BLaER1 treated with 17β-estradiol and CSF1 and Interleukin-3, amounts not matched to agents 10 nM and 100 nM (cell line): ENCODE data around the gene WNT2.

Experiments used
- H3K27ac ChIP-seq, 11 experiments: shearing (Covaris generic); formaldehyde crosslinking; 2 replicates each; pipeline ENCODE4 v1.8.1; 2022
- H3K27me3 ChIP-seq, 11 experiments: shearing (Covaris generic); formaldehyde crosslinking; 2 replicates each; pipeline ENCODE4 v1.8.1; 2022
- H3K36me3 ChIP-seq, 11 experiments: shearing (Covaris generic); formaldehyde crosslinking; 2 replicates each; pipeline ENCODE4 v1.8.1; 2022
- H3K4me1 ChIP-seq, 10 experiments: shearing (Covaris generic); formaldehyde crosslinking; 2 replicates each; pipeline ENCODE4 v1.8.1; 2022
- H3K4me2 ChIP-seq, 11 experiments: shearing (Covaris generic); formaldehyde crosslinking; 2 replicates each; pipeline ENCODE4 v1.8.1; 2022
- H3K4me3 ChIP-seq, 10 experiments: shearing (Covaris generic); formaldehyde crosslinking; 2 replicates each; pipeline ENCODE4 v1.8.1; 2022
- H3K9ac ChIP-seq, 11 experiments: shearing (Covaris generic); formaldehyde crosslinking; 2 replicates each; pipeline ENCODE4 v1.8.1; 2022
- H3K9me3 ChIP-seq, 11 experiments: shearing (Covaris generic); formaldehyde crosslinking; replicated peaks in 1 of 11; 2 replicates each; pipeline ENCODE4 v1.8.1; 2022
- H4K20me1 ChIP-seq, 11 experiments: shearing (Covaris generic); formaldehyde crosslinking; 2 replicates each; pipeline ENCODE4 v1.8.1; 2022
- Cebpa-rat ChIP-seq, 11 experiments: shearing (Covaris generic); IDR thresholded peaks; 2 replicates each; pipeline ENCODE4 v1.8.1; 2022

Gene WNT2

DNA sequence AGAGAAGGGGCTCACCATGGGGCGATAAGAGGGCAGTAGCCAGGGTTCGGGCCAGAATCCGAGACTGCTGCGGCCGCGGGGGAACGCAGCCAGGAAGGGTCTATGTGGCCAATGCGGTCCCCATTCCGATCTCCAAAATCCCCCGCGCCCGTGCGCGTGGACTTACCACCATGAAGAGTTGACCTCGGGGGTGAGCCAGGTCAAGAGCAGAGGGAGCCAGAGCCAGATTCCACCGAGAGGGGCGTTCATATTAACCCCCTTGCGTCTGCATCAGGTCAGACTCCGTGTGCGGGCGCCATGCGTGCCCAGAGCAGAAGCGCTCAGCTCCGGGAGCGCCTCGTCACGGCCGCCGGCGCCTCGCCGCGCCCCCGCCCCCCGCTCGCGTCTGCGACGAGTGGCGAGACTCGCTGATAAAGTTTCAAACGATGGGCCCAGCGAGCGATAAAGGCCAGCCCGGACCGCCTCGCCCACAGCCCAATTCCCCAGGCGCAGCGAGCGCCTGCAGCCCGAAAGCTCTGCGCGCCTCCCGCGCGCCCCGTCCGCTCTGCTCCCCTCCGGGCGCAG, at the start of gene WNT2:
Gene WNT2 (minus strand): TSS at position 318 of the 564 bp plus-strand sequence. CDS start 69 bp downstream, at position 249.
- H3K4me3 ChIP-seq: no peak within 1 kb of the TSS
- no peak within 1 kb of the TSS for H3K27ac ChIP-seq
- H3K4me1 ChIP-seq: no peaks in the 10 kb centered on the region
- peaks cover 22 to 35% (median 27%) of the 10 kb centered on the region in 11 experiments for H3K9me3 ChIP-seq
- H3K9ac ChIP-seq: no peak within 1 kb of the TSS
- H3K27me3 ChIP-seq: no peaks in the 10 kb centered on the region; a peak in 1 of 22 replicates
- H3K36me3 ChIP-seq: no peaks in the 10 kb centered on the region
- no peaks in the 10 kb centered on the region for H4K20me1 ChIP-seq
- no peak for TF ChIP-seq Cebpa-rat (IDR thresholded peaks at IDR 0.05)
- no peak within 1 kb of the TSS for H3K4me2 ChIP-seq

DNA sequence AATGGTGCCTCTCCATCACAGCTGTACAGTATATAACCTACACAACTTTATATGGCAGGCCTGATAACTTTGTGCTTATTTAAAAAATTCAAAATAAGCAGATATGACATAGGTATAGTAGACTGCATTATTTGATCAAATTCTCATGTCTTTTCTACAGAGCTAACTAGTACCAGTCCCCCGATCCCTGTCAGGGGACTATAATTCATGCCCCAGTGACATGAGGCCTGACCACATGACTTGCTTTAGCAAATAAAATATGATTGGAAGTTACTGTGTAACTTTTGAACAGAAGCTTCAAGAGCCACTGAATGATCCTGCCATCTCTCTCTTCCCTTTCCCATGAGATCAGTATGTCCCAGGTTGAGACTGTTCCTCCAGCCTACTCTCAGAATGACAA, 49.2 kb upstream of the WNT2 start:
- Histone ChIP-seq H3K4me3 (no peak overlapping the region), H3K9me3 (no peaks in the 10 kb centered on the region), H3K27ac (no peak overlapping the region), H3K4me2 (no peak overlapping the region), H4K20me1 (no peaks in the 10 kb centered on the region), H3K27me3 (no peaks in the 10 kb centered on the region), H3K9ac (no peak overlapping the region), H3K36me3 (no peaks in the 10 kb centered on the region), H3K4me1 (no peaks in the 10 kb centered on the region)
- no peak for TF ChIP-seq Cebpa-rat (IDR thresholded peaks at IDR 0.05)

DNA sequence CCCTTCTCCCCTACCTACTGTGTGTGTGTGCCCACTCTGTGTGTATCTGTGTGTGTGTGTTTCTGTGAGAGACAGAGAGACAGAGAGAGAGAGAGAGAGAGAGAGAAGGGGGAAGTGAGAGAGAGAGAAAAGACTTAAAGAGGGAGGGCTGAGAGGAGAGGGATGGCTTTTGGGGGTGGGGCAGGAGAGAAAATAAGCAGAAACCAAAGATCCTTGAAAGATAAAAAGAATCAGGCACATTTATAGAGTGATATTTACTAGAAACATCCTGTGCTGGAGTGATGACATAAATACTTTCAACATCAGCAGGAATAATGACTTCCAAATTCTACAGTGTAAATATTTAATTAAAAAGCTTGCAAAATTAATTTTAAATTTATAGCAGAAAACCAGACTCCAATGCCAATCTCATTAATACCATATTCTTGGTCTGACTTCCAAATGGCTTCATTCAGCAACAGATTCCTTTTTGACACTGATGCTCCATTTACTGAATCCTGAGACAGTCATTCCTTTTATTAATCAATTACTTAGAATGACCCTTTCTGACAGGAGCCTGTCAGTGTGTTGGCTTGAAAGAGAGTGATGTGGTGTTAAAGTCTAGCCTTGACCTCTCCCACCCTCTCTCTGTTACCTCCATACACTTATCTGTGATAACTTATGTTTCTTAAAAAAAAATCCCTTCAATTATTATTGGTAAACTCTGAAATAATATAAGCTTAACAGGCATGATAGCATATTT, 41.7 kb upstream of the WNT2 start:
- no peaks in the 10 kb centered on the region for H4K20me1 ChIP-seq
- no peak overlapping the region for H3K4me2 ChIP-seq
- no peak overlapping the region for H3K9ac ChIP-seq
- H3K27me3 ChIP-seq: no peaks in the 10 kb centered on the region
- H3K4me3 ChIP-seq: no peak overlapping the region
- no peaks in the 10 kb centered on the region for H3K9me3 ChIP-seq
- TF ChIP-seq Cebpa-rat (IDR thresholded peaks at IDR 0.05): no peak
- H3K4me1 ChIP-seq: no peaks in the 10 kb centered on the region
- H3K27ac ChIP-seq: no peak overlapping the region
- H3K36me3 ChIP-seq: no peaks in the 10 kb centered on the region

- Histone ChIP-seq H3K4me2 (no peak overlapping the region), H3K4me1 (no peaks in the 10 kb centered on the region), H4K20me1 (no peaks in the 10 kb centered on the region), H3K9me3 (no peaks in the 10 kb centered on the region), H3K9ac (no peak overlapping the region), H3K27me3 (no peaks in the 10 kb centered on the region), H3K36me3 (no peaks in the 10 kb centered on the region), H3K4me3 (no peak overlapping the region), H3K27ac (no peak overlapping the region)
- no peak for TF ChIP-seq Cebpa-rat (IDR thresholded peaks at IDR 0.05)
These were observed 39.5 kb upstream of the WNT2 start for GRCh38 chr7:117362294-117362888.

GRCh38 chr7:117350027-117350426, 27.2 kb upstream of the WNT2 start:
- no peak for TF ChIP-seq Cebpa-rat (IDR thresholded peaks at IDR 0.05)
- Histone ChIP-seq H3K9me3 (no peaks in the 10 kb centered on the region), H3K27ac (no peak overlapping the region), H3K4me1 (no peaks in the 10 kb centered on the region), H3K9ac (no peak overlapping the region), H3K4me2 (no peak overlapping the region), H3K36me3 (no peaks in the 10 kb centered on the region), H3K27me3 (no peaks in the 10 kb centered on the region), H4K20me1 (no peaks in the 10 kb centered on the region), H3K4me3 (no peak overlapping the region)

DNA sequence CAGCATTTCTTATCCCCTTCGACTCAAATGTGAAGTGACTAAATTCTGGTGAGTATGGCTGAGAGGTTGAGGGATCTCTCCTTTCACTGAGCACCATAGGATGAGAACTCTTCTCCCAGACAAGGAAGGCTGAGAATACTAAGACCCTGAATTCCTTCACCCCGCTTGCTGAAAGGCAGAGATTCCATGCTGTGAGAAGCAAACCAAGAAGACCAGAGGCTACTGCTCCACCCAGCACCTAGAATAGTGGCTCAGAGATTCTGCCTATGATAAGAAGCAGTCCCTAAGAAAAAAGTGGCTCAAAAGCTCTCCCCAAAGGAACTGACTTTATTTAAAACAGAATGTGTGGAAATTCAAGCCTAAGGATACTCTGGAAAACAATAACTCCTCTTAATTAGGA, 26.7 kb upstream of the WNT2 start:
- no peaks in the 10 kb centered on the region for H3K27me3 ChIP-seq
- no peaks in the 10 kb centered on the region for H3K36me3 ChIP-seq
- no peaks in the 10 kb centered on the region for H4K20me1 ChIP-seq
- H3K4me3 ChIP-seq: no peak overlapping the region
- H3K9me3 ChIP-seq: no peaks in the 10 kb centered on the region
- H3K9ac ChIP-seq: no peak overlapping the region
- H3K4me2 ChIP-seq: no peak overlapping the region
- TF ChIP-seq Cebpa-rat (IDR thresholded peaks at IDR 0.05): no peak
- H3K4me1 ChIP-seq: no peaks in the 10 kb centered on the region
- no peak overlapping the region for H3K27ac ChIP-seq

- Histone ChIP-seq H3K27ac (no peak overlapping the region), H3K4me3 (no peak overlapping the region), H3K9ac (no peak overlapping the region), H3K4me2 (no peak overlapping the region), H3K27me3 (no peaks in the 10 kb centered on the region), H4K20me1 (no peaks in the 10 kb centered on the region), H3K36me3 (no peaks in the 10 kb centered on the region), H3K4me1 (no peaks in the 10 kb centered on the region), H3K9me3 (no peaks in the 10 kb centered on the region)
- TF ChIP-seq Cebpa-rat (IDR thresholded peaks at IDR 0.05): no peak
These were observed 25.3 kb upstream of the WNT2 start for GRCh38 chr7:117347962-117348672.

DNA sequence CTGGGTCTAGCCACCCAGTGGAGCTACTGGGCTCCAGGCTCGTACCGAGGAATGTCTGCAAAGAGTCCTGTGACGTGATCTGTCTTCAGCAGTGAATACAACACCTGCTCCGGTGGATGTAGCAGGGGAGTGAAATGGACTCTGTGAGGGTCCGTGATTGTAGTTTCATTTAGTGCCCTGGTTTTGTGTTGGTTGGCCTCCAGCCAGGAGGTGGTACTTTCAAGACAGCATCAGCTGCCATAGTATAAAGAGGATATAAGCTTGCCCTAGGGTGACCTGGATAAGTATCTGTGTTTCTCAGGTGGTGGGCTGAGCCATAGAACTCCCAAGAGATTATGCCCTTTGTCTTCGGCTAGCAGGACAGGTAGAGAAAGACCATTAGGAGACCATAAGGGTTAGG, 24.6 kb upstream of the WNT2 start:
- Histone ChIP-seq H3K27ac (no peak overlapping the region), H4K20me1 (no peaks in the 10 kb centered on the region), H3K36me3 (no peaks in the 10 kb centered on the region), H3K4me3 (no peak overlapping the region), H3K27me3 (no peaks in the 10 kb centered on the region), H3K9ac (no peak overlapping the region), H3K4me1 (no peaks in the 10 kb centered on the region), H3K4me2 (no peak overlapping the region), H3K9me3 (no peaks in the 10 kb centered on the region)
- TF ChIP-seq Cebpa-rat (IDR thresholded peaks at IDR 0.05): no peak

DNA sequence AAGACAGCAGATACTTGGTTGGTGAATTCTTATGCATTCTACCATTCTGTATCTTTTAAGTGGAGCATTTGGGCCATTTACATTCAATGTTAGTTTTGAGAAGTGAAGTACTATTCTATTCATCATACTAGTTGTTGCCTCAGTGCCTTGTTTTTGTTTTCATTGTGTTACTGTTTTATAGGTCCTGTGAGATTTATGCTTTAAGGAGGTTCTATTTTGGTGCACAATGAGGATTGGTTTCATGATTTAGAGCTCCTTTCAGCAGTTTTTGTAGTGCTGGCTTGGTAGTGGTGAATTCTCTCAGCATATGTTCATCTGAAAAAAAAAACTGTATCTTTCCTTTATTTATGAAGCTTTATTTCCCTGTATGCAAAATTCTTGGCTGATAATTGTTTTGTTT, 23.3 kb upstream of the WNT2 start:
- no peaks in the 10 kb centered on the region for H3K9me3 ChIP-seq

More for the DNA sequence above, 23.3 kb upstream of the WNT2 start:
- Histone ChIP-seq H3K4me3 (no peak overlapping the region), H3K4me1 (no peaks in the 10 kb centered on the region), H4K20me1 (no peaks in the 10 kb centered on the region), H3K36me3 (no peaks in the 10 kb centered on the region), H3K27ac (no peak overlapping the region), H3K9ac (no peak overlapping the region), H3K4me2 (no peak overlapping the region), H3K27me3 (no peaks in the 10 kb centered on the region)
- TF ChIP-seq Cebpa-rat (IDR thresholded peaks at IDR 0.05): no peak
